Activated CD4-positive, alpha-beta memory T cell treated with anti-CD3 and anti-CD28 coated beads, Interleukin-2, amount 10 ng/mL, durations not matched to agents 7 days and 5 days (primary cell): ENCODE measurements around the gene INPP5A. TPM values are rescaled to one million over a fixed set of nuclear protein-coding genes. Genes with fewer than 3 reads are reported as not detected.
"Not testable (repeated sequence)": the region's sequence is repeated elsewhere in the genome, so short reads cannot be mapped to it uniquely, and the experiment has no call there.

Experiments
- CTCF ChIA-PET: fragments of 350-600 bp; sonication (Branson Sonifier 250); formaldehyde crosslinking; loops from one replicate; lab custom pipeline; 2021; ENCODE audit warnings: antibody characterized with exemption, inconsistent platforms; lab: Charles Lee
- POLR2A ChIA-PET: fragments of 350-600 bp; sonication (Branson Sonifier 250); formaldehyde crosslinking; loops from one replicate; lab custom pipeline; 2021; ENCODE audit warnings: antibody characterized with exemption; lab: Charles Lee
- DNase-seq: peaks from one replicate; pipeline ENCODE4 v3.0.0-alpha.2; 2020
- H3K27ac Mint-ChIP-seq: one replicate; pipeline ENCODE4 v1.8.0; 2021; ENCODE audit warnings: mild to moderate bottlenecking, mixed read lengths
- H3K27me3 Mint-ChIP-seq: one replicate; pipeline ENCODE4 v1.8.0; 2021; ENCODE audit warnings: mixed read lengths
- H3K36me3 Mint-ChIP-seq: one replicate; pipeline ENCODE4 v1.8.0; 2021; ENCODE audit warnings: low read depth, mixed read lengths
- H3K4me1 Mint-ChIP-seq: one replicate; pipeline ENCODE4 v1.8.0; 2021; ENCODE audit warnings: mixed read lengths
- H3K4me3 Mint-ChIP-seq: one replicate; pipeline ENCODE4 v1.8.0; 2021; ENCODE audit warnings: mild to moderate bottlenecking, mixed read lengths
- H3K9me3 Mint-ChIP-seq: one replicate; pipeline ENCODE4 v1.8.0; 2021; ENCODE audit warnings: mixed read lengths
- total RNA-seq, 2 experiments: library from RNA; stranded (reverse); gene quantifications; one replicate each; pipeline ENCODE4 v1.2.3, GENCODE V29; 2021

INPP5A gene
- total RNA-seq, 2 experiments from 2014 or later, result 9.3 to 9.5 TPM

GRCh38 chr10:132678436-132679216, 141.0 kb downstream of the INPP5A start:
- Mint-ChIP-seq H3K9me3 (no peaks in the 10 kb centered on the region), H3K27me3 (no peaks in the 10 kb centered on the region), H3K4me3 (no peak overlapping the region), H3K4me1 (peaks cover 2% of the 10 kb centered on the region), H3K36me3 (no peaks in the 10 kb centered on the region), H3K27ac (no peak overlapping the region)
- DNase-seq, result no peak
- CTCF ChIA-PET, result no interaction called here
- POLR2A ChIA-PET, result no interaction called here

DNA sequence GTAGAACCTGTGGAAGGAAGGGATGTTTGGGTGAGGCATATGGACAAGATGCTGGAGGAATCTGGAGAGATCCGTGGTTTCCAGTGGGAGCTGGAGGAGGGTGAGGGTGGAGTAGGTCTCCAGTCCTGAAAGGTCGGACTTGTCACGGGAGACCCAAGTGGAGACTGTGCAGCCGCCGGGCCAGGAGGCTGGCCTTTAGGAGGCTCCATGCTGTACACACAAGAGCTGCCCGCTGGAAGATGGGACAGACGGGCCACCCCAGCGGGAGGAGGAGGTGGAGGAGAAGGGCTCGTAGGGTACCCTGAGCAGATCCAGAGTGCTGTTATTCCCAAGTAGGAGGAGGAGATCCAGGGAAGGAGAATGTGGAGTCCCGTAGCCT, 141.6 kb downstream of the INPP5A start:
- H3K27me3 Mint-ChIP-seq, result no peaks in the 10 kb centered on the region
- peaks cover 5% of the 10 kb centered on the region for H3K4me1 Mint-ChIP-seq
- H3K9me3 Mint-ChIP-seq, result no peaks in the 10 kb centered on the region
- no peak overlapping the region for H3K4me3 Mint-ChIP-seq
- DNase-seq, result no peak
- no peaks in the 10 kb centered on the region for H3K36me3 Mint-ChIP-seq
- CTCF ChIA-PET, result no interaction called here
- POLR2A ChIA-PET, result no interaction called here
- no peak overlapping the region for H3K27ac Mint-ChIP-seq

DNA sequence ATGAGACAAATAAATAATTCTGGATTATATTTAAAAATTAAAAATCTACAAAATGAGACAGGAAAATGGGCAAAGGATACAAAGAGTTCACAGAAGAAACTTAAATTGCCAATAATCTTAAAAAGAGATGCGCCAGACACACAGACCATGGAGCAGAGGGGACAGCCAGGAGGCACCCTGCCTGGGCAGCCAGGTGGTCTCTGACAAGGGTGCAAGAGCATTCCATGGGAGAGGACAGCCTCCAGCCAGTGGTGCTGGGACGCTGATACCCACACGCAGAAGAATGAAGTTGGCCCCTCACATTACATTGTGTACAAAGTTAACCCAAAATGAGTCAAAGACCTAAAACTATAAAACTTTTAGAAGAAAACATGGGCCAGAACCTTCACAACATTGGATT, 142.1 kb downstream of the INPP5A start:
- Mint-ChIP-seq H3K27ac (no peak overlapping the region), H3K4me3 (no peak overlapping the region), H3K9me3 (no peaks in the 10 kb centered on the region), H3K4me1 (peaks cover 9% of the 10 kb centered on the region), H3K36me3 (no peaks in the 10 kb centered on the region), H3K27me3 (no peaks in the 10 kb centered on the region)
- ChIA-PET CTCF (no interaction called here), POLR2A (no interaction called here)
- DNase-seq, result no peak

GRCh38 chr10:132680741-132681140, 143.2 kb downstream of the INPP5A start:
- H3K36me3 Mint-ChIP-seq, result not testable (repeated sequence)

DNA sequence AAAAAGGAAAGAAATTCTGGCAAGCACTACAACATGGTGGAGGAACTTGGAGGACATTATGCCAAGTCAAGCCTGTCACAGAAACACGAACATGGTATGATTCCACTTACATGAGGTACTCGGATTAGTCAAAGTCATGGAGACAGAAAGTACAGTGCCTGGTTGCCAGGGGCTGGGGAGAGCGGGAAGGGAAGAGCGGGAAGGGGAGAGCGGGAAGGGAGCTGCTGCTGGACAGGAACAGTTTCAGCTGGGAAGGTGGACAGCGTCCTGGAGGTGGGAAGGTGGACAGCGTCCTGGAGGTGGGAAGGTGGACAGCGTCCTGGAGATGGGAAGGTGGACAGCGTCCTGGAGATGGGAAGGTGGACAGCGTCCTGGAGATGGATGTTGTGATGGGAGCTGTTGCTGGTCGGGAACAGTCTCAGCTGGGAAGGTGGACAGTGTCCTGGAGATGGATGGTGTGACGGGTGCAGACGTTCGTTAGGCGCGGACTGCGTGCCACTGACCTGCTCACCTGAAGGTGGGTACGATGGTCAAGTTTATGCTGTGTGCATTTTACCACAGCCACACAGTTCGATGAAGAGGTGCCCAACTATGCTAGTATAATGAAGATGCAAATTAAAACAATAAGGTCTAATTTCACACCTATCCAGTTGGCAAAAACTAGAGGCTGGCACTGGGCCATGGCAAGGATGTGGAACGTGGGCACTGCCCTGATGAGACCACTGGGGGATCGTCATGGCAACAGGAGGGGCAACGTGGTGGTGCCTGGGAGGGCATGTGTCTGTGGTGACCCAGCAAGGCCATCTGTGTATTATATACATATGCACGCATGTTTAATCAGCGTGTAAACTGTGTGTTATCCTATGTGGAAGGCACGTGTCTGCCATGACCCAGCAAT, 144.5 kb downstream of the INPP5A start:
- Mint-ChIP-seq H3K9me3 (no peaks in the 10 kb centered on the region), H3K36me3 (no peaks in the 10 kb centered on the region), H3K27me3 (no peaks in the 10 kb centered on the region), H3K4me1 (peaks cover 16% of the 10 kb centered on the region), H3K27ac (no peak overlapping the region), H3K4me3 (no peak overlapping the region)
- DNase-seq, result no peak
- POLR2A ChIA-PET, result no interaction called here
- CTCF ChIA-PET, result no interaction called here

More at GRCh38 chr10:132680741-132681140, 143.2 kb downstream of the INPP5A start:
- CTCF ChIA-PET, H3K9me3 Mint-ChIP-seq, H3K27me3 Mint-ChIP-seq, POLR2A ChIA-PET, H3K27ac Mint-ChIP-seq, DNase-seq, H3K4me3 Mint-ChIP-seq: not testable (repeated sequence)
- peaks cover 16% of the 10 kb centered on the region for H3K4me1 Mint-ChIP-seq

DNA sequence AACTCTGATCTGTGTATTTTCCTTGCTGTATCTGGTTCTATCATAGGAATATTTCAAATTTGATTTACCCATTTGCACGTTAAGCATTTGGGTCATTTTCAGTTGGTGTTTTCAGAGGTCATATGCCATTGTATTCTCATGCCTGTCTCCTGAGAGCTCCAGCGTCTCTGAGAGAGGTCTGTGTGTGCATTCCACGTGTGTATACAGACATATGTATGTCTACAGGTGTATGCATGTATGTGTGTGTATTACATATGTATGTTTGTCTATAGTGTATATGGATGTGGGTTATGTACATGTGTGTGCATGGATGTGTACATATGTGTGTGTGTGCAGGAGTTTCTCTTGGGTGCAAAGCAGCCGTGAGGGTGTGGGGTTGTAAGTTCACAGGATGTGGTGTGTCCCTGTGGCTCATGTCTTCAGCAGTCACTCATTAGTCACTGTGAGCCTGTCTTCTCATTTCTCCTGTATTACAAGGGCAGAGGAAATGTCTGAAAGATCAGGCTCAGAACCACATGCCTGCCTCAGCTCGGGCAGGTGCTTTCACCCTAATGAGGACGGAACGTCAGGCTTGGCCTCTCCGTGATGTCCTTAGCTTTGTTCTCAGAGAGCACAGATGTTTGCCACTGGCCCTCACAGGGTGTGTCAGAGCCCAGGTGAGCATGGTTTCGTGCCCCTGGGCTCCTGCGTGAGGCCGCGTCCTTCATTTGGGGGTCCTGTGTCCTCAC, 146.7 kb downstream of the INPP5A start:
- H3K4me1 Mint-ChIP-seq, result peaks cover 16% of the 10 kb centered on the region
- DNase-seq, result peak; percentile 64
- no peak overlapping the region for H3K4me3 Mint-ChIP-seq
- H3K36me3 Mint-ChIP-seq, result no peaks in the 10 kb centered on the region
- no peak overlapping the region for H3K27ac Mint-ChIP-seq
- no peaks in the 10 kb centered on the region for H3K27me3 Mint-ChIP-seq
- ChIA-PET POLR2A (interaction anchor here (1.0 kb wide), 1 partner anchor 9 kb away, joined by 3 read pairs; no protein-coding TSS in a partner anchor), CTCF (no interaction called here)
- H3K9me3 Mint-ChIP-seq, result peaks cover 5% of the 10 kb centered on the region

DNA sequence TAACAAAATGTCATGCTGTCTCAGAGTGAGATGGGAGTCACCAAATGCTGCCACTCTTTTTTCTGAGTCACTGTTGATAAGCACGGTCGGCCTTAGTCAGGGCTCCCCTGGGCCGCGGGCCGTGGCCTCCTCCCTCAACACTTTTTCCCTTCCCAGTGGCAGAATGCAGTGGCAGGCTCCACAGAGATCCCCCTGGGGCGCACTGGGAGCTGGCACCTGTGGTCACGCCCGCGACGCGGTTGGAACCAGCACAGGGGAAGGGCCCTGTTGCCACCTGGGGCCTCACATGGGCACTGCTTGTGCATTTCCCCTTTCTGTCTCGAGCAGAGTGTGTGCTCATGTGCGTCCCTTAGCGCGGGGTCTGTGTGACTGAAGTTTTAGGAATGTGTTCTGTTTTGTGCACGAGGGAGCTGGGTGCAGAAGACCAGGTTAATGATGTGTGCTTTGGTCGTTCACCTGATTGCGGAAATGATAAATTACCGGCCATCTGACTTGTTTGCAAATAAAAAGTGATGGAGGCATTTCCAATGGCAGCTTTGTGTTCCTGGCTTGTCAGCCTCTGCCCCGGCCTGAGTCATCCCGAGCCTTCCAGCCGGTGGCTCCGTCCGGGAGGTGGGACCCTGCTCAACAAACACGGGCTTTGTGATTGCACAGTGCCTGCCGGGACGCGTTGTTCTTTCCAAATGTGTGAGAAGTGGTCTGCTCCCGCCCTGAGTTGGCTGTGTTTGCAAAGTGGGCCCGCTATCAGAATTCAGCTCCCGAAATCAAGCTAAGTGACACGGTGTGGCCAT, 147.7 kb downstream of the INPP5A start:
- no peak overlapping the region for H3K4me3 Mint-ChIP-seq
- no peak overlapping the region for H3K27ac Mint-ChIP-seq
- ChIA-PET POLR2A (interaction anchor here (1.0 kb wide), 1 partner anchor 8 kb away, joined by 3 read pairs; no protein-coding TSS in a partner anchor), CTCF (no interaction called here)
- DNase-seq, result no peak
- H3K4me1 Mint-ChIP-seq, result peaks cover 16% of the 10 kb centered on the region
- peaks cover 5% of the 10 kb centered on the region for H3K9me3 Mint-ChIP-seq
- H3K27me3 Mint-ChIP-seq, result no peaks in the 10 kb centered on the region
- no peaks in the 10 kb centered on the region for H3K36me3 Mint-ChIP-seq

DNA sequence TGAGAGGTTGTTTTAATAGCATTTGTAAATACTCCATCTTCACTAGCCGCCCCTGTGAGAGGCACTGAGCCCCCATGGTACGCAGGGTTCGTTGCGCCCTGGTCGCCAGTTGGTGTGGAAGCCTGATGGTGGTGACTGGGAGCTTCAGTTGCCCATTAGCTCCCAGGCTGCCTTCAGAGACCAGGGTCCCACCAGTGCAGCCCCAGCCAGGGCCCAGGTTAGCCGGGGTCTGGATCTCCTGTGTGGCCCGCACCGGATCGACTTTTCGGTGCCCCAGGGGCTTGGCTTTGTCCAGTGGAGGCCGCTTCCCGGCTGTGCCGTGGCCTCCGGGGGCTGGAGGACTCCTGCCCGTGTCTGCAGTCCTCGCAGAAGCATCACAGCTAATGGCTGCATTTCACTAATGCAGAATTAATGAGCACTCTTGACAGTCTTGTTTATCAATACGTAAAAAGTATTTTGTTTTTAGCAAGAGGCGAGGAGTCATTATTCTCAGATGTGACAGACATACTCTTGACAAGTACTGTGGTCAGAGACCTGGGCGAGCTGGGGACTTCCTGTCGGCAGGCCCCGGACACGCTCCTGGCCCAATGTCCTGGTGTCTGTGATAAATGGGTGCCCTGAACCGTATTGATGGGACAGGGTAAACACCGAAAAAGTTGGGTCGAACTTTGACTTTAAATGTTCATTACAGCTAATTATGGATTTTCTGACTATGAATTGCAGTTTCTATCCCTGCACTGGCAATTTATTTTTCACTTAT, 148.5 kb downstream of the INPP5A start:
- peaks cover 5% of the 10 kb centered on the region for H3K9me3 Mint-ChIP-seq
- no peak overlapping the region for H3K27ac Mint-ChIP-seq
- H3K36me3 Mint-ChIP-seq, result no peaks in the 10 kb centered on the region
- DNase-seq, result no peak
- CTCF ChIA-PET, result no interaction called here
- H3K4me1 Mint-ChIP-seq, result peaks cover 16% of the 10 kb centered on the region
- POLR2A ChIA-PET, result no interaction called here
- no peak overlapping the region for H3K4me3 Mint-ChIP-seq
- H3K27me3 Mint-ChIP-seq, result no peaks in the 10 kb centered on the region

DNA sequence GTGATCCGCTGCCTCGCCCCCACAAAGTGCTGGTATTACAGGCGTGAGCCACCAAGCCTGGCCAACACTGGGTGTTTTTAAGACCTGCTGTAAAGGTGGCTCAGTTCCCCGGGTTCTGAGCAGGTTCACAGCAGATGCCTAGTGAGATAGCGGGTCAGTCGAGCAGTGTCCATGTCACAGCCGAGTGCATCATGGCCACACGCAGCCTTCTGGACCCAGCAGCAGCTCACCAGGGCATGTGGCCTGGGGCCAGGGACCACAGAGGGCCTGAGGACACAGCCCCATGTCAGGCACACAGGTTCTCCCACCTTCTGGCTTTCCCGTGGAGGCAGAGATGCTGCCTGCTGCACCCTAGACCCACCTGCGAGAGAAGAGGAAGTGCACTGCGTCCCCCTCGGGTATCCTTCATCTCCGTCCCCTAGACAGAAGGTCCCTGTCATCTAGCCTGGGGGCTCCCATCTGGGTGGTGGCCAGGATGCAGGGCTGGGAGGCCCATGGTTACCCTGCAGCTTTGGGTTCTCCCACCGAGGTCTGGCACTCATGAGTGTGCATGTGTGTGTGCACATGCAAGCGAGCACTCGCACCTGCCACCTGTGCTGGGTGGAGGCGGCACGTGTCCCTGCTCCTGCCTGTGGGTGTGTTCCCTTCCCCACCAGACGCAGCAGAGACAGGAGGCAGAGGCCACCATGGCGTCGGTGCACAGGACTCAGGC, 149.8 kb downstream of the INPP5A start:
- no peak for DNase-seq
- POLR2A ChIA-PET, result no interaction called here
- Mint-ChIP-seq H3K36me3 (peaks cover 2% of the 10 kb centered on the region), H3K4me3 (no peak overlapping the region), H3K27me3 (no peaks in the 10 kb centered on the region), H3K27ac (no peak overlapping the region), H3K4me1 (peaks cover 16% of the 10 kb centered on the region), H3K9me3 (peaks cover 7% of the 10 kb centered on the region)
- CTCF ChIA-PET, result no interaction called here

DNA sequence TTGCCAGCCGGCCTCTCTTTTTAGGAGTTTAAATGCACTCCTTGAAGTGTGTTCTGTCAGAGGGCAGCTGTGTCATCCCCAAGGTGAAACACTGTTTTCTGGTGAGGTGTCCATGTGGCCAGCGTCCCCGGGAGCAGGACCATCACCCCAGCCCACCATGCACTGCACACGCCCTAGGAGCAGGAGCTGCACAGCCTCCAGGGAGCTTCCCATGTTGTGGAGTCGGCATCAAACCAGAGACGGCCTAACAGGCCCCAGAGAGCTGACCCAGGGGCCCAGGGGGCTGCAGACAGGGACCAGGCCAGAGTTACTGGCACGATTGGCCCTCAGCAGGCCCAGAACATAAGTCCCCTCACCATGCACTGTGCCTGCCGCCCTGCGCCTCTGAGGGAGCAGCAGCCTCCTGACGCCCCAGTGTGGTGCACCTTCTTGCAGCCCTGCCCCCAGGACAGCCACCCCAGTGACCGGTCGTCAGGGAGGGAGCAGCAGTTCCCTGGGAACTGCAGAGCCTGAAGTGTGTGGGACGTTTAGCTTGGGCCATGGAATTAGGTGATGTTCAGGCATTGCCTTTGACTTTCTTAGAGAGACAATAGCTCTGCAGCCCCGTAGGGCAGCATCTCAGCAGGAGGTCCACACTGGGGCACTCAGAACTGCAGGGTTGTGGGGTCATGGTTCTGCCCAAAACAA, 150.4 kb downstream of the INPP5A start:
- no peak for DNase-seq
- ChIA-PET CTCF (no interaction called here), POLR2A (no interaction called here)
- Mint-ChIP-seq H3K4me3 (no peak overlapping the region), H3K36me3 (peaks cover 2% of the 10 kb centered on the region), H3K9me3 (peaks cover 7% of the 10 kb centered on the region), H3K27ac (no peak overlapping the region), H3K4me1 (peaks cover 16% of the 10 kb centered on the region), H3K27me3 (no peaks in the 10 kb centered on the region)
